Stimulated activated CD4-positive, alpha-beta T cell treated with anti-CD3 and anti-CD28 coated beads, Interleukin-12 subunit alpha, Interleukin-12 subunit beta, amount 100 ng/mL, for 24 hours (primary cell): ENCODE data around the gene KCNJ4.

Experiments used
- DNase-seq, 2 experiments: peaks; one replicate each; pipeline ENCODE4 v3.0.0-alpha.2; 2020; ENCODE audit warnings: low read depth in 2 of 2

Gene KCNJ4

GRCh38 chr22:38453066-38453672 is 1.8 kb downstream of the KCNJ4 start:
- DNase-seq = no peak

DNA sequence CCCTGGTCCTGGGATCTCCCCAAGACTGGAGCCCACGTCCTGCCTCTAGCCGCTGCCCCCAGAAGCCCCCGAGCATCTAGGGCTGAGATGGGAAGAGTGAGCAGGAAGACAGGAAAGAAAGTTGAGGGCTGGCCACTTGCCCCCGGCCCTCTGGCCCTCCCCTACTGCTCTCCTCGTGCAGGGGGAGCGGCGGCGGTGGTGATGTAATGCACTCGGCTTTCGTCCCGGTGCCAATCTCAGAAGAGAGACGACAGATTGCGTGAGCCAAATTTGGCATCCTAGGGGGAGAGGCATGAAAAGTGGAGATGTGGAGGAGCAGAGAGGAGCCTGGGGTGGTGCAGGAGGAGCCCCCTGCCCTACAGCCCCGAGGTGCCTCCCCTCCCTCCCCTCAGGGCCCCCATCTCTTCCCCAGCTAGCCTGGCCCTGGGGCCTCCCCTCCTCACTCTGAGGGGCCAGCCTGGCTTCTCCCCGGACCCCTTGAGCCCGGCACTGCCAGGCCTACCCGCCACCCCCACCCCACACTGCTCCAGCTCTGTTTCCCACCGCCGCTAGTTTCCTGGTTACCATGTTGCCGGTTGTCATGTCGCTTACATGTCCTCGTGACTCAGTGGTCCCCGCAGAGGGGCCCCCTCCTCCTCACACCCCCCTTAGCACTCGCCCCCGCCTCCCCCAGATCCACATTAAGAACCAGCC is 2.5 kb downstream of the KCNJ4 start:
- no peak for DNase-seq

DNA sequence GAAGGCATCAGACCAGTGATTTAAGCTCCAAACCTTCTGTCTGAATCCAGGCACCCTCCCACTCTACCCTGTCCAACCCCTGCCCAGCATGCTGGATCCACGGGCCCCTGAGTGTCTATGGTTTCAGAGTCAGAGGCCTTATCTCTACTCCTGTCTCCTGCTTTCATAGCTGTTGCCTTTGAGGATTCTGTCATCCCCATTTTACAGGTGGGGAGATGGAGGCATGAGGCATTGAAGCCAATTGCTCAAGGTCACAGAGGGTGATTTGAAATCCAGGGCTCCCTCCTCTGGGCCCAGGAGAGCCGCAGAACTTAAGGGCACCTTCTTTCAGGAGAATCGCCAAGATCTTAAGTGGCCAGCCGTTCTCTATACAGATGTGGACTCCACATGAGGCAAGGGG is 3.1 kb downstream of the KCNJ4 start:
- DNase-seq = no peak

DNA sequence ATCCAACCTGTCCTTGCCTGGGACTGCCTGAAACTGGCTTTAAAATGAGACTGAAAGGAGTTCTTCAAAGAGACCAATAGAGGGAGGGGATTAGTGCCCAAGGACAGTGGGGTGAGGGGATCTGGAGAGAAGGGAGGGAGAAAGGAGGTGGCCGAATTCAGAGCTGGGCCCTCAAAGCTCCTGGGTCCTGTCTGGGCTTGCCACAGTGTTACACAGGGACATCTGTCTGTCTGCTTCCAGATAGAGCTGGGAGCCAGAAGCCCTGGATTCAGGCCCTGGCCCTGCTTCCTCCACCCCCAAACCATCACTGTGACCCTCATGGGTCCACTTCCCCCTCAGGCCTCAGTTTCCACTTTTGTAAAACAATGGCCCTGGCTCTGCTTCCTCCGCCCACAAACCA is 3.6 kb downstream of the KCNJ4 start:
- no peak for DNase-seq

GRCh38 chr22:38450234-38450797 is 4.7 kb downstream of the KCNJ4 start:
- no peak for DNase-seq

GRCh38 chr22:38449776-38450175 is 5.2 kb downstream of the KCNJ4 start:
- DNase-seq = no peak

- no peak for DNase-seq
These were observed 5.9 kb downstream of the KCNJ4 start for GRCh38 chr22:38448945-38449745.

DNA sequence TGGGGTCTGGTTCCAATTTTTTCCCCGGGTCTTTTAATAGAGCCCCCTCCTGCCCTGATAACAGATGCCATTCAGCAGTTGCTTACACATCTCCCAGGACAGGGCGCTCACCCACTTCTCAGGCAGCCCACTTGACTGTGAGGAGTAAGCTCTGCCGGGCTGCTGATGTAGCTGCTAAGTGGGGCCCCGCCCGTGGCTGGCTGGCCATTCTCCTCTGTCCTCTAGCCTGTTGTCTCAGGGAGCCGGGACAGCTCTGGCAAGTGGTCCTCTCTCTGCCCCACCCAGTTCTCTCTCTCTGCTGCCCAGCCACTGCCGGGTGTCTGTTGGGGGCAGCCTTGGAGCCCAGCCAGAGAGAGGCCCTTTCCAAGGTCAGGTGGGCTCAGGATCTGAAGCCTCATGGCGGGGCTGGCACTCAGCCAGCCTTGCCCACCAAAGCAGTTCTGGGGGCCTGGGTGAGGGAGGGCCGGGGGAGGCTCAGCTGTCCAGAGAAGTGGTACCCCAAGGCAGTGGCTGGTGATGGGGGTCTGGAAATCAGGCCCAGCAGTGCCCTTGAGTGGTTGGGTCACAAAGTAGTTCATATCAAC is 8.9 kb downstream of the KCNJ4 start:
- DNase-seq = no peak

DNA sequence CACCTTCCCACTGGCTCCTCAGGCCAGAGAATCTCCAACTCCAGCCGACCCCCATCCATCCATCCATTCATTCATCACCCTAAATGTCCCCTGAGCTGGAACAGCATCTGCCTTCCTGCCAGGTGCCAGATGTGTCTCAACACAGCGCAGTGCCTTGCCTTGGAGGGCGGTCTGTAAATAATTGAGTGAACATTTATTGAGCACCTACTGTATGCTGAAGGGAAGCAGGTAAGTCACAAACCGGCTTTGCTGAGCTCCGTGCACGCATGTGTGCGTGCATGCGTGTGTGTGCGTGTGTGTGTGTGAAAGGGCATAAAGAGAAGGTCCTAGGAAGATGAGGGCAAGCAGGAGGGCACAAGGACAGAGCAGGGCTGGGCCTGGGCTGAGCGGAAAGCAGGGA is 10.2 kb downstream of the KCNJ4 start:
- no peak for DNase-seq

GRCh38 chr22:38443628-38444521 is 11.1 kb downstream of the KCNJ4 start:
- DNase-seq = no peak

GRCh38 chr22:38442967-38443627 is 11.9 kb downstream of the KCNJ4 start:
- no peak for DNase-seq

DNA sequence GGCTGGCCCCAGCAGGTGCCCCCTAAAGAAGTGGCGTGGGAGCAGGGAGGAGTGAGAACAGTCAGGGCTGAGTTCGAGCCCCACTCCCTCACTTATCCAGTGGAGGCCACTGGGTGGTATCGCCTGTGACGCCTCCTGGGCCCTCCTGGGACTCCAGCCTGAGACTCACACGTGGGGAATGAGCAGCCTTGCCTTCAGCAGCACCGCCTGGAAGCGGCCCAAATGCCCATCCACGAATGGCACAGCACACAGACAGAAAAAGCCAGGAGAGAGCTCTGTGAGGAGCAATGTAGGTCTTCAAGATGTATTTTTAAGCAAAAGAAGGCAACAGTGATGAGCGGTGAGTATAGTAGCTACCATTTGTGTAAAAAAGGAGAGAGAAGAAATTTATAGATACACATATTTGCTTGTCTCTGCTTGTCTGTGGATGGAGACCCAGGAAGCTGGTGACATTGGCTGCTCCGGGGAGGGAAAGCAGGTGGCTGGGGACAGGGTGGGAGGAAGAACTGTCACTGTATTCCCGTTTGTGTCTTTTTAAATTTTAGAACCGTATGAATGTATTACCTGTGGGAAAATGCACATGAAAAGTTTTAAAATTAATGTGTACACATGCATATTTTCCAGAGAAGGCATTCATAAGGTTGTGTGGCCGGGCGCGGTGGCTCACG is 13.2 kb downstream of the KCNJ4 start:
- DNase-seq = no peak

GRCh38 chr22:38440747-38441350 is 14.2 kb downstream of the KCNJ4 start:
- DNase-seq = no peak

DNA sequence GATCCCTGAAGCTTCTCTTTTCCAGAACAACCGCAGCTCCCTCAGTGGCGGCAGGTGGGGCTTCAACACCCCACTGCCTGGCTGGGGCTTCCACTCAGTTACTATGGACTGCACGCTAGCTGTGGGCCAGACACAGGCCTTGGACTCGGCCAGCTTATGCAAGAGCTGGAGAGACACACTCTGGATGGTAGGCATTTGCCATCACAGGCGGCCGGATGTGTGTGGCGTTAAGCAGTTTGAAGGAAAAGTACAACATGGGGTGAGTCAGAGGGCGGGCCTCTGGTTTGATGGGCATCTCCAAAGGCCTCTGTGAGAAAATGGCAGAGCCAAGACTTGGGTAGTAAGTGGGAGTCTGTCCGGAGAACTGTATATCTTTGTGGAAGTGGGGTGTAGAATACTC is 17.6 kb downstream of the KCNJ4 start:
- DNase-seq = no peak

DNA sequence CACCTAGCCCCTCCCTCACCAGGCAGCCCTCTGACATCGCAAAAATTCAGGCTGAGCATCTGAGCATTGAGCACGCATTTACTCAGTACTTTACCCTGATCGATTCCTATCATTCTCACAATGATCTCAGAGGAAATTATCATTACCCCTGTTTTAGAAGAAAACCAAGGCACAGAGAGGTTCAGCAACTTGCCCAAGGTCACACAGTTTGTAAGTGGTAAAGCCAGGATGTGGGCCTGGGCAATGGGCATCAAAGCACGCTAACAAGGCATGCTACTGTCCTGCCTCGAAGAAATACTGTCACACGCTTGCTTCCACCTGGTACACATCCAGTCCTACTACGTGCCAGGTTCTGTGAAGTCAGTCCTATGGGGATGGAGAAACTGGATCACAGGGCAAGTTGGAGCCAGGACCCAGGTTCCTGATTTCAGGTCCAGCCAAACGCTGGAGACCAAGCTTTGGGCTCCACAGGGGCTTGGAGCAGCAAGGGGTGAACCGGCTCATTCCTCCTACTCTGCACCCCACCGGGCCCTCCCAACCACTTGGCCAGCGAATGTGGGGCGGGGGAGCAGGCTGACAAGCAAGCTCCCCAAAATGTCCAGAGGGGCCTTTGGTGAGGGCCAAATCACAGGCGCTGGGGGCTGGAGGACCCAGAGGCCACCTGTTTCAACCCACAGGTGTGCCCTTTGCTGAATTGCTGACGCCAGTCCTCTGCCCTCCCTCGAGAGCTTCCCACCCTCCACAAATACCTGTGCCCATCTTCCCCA is 18.2 kb downstream of the KCNJ4 start:
- no peak for DNase-seq

- DNase-seq = no peak
These were observed 19.0 kb downstream of the KCNJ4 start for GRCh38 chr22:38435965-38436364.

DNA sequence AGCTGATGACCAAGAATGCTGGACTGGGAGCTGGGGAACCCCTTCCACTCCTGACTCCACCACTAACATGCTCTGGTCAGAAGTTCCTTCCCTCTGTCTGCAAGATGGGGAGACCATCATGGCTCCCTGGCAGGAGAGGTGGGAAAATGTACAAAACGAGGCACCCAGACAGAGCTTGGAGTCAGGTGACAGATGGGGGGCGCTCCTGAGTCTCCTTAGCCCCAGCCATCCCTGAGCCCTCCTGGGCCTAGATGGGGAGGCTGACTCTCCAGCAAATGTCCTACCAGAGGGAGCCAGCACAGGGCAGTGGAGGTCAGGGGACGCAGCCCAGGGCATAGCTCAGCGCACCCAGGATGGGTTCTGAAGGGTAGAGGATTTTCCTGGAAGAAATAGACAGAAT is 20.0 kb downstream of the KCNJ4 start:
- no peak for DNase-seq

DNA sequence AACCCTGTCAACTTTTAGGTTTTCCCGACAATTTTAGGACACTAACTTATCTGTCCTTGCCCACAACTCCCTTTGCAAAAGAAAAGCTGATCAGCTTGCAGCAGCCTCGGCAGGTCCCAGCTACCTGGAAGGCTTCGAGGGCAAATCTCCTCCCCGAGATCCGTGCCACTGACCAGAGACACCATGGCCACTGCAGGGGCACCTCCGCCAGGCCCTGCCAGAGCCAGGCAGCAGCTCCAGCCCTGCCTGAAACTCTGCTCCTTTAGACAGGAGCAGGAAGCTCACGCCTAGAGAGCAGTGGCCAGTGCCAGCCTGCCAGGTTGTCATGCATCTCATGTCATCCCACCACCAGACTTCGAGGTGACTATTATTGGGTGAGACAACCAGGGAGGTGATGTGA is 21.1 kb downstream of the KCNJ4 start:
- DNase-seq = no peak

DNA sequence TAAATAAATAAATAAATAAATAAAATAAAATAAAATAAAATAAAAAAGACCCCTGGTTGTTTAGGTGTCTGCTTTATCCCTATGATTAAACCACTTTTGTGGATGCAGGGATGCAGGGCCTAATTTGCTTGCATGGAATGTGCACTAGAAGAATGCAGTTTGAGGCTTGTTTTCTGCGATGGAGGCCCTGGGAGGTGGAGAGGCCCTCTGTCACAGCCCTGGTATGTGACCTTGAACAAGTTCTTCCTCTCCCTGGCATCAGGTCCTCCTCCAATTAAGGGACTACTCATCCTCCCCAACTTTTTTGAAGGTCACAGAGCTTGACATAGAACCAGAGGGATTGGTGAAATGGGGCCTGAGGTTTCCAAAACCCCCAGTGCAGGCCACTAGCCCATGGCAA is 22.7 kb downstream of the KCNJ4 start:
- DNase-seq = no peak
